DND-41 (cell line): ENCODE measurements around the gene GRAMD2A.

Experiments used
- ATAC-seq: fragments of 200-7000 bp; cut with Tn5 transposase; 3 replicates; pipeline ENCODE4 v1.9.1; 2021; ENCODE audit warnings: low read depth; ENCODE audit not compliant: insufficient read depth
- DNase-seq: peaks from one replicate; pipeline ENCODE4 v3.0.0-alpha.2; 2020
- H2AFZ ChIP-seq: 2 replicates; pipeline ENCODE4 v1.6.0; 2012; ENCODE audit warnings: low read depth, low read length
- H3K27ac ChIP-seq: 2 replicates; pipeline ENCODE4 v1.5.1; 2012; ENCODE audit warnings: low read length, inconsistent platforms
- H3K27me3 ChIP-seq: fragments of 200-600 bp; sonication (generic); 2 replicates; pipeline ENCODE4 v1.6.0; 2012; ENCODE audit warnings: low read length, mild to moderate bottlenecking, inconsistent platforms; ENCODE audit not compliant: insufficient read depth, poor library complexity
- H3K36me3 ChIP-seq: 2 replicates; pipeline ENCODE4 v1.5.1; 2012; ENCODE audit warnings: low read length, inconsistent platforms; ENCODE audit not compliant: insufficient read depth
- H3K4me1 ChIP-seq: 2 replicates; pipeline ENCODE4 v1.5.1; 2012; ENCODE audit warnings: mild to moderate bottlenecking, low read length; ENCODE audit not compliant: insufficient read depth
- H3K4me2 ChIP-seq: 2 replicates; pipeline ENCODE4 v1.6.0; 2012; ENCODE audit warnings: mild to moderate bottlenecking, moderate library complexity, low read length, inconsistent platforms; ENCODE audit not compliant: insufficient read depth
- H3K4me3 ChIP-seq, 2 experiments: fragments of 200-600 bp in 1 of 2; shearing (Covaris generic) in 1 of 2; 2 replicates each; pipeline ENCODE4 v1.5.1; 2012 to 2016; ENCODE audit warnings: inconsistent platforms in 2 of 2, low read length in 2 of 2, mild to moderate bottlenecking in 2 of 2, low read depth in 1 of 2, moderate library complexity in 1 of 2
- H3K79me2 ChIP-seq: 2 replicates; pipeline ENCODE4 v1.6.0; 2012; ENCODE audit warnings: low read length, inconsistent platforms; ENCODE audit not compliant: insufficient read depth
- H3K9ac ChIP-seq: 2 replicates; pipeline ENCODE4 v1.6.0; 2012; ENCODE audit warnings: low read depth, mild to moderate bottlenecking, inconsistent platforms, low read length, moderate library complexity
- H3K9me3 ChIP-seq: 2 replicates; pipeline ENCODE4 v1.5.1; 2012; ENCODE audit warnings: low read length, moderate library complexity, mild to moderate bottlenecking, inconsistent platforms; ENCODE audit not compliant: insufficient read depth, severe bottlenecking
- H4K20me1 ChIP-seq: 2 replicates; pipeline ENCODE4 v1.6.0; 2012; ENCODE audit warnings: low read length; ENCODE audit not compliant: insufficient read depth
- EZH2 ChIP-seq: IDR thresholded peaks from 3 replicates; pipeline ENCODE4 v1.6.1; 2012; ENCODE audit warnings: borderline replicate concordance, low read depth, mild to moderate bottlenecking, moderate library complexity, low read length, inconsistent platforms; ENCODE audit not compliant: severe bottlenecking
- TF ChIP-seq, protein P1 (sequence below): IDR thresholded peaks from 2 replicates; pipeline ENCODE4 v1.5.1; 2012; ENCODE audit warnings: borderline replicate concordance, low read length, moderate library complexity, mild to moderate bottlenecking; ENCODE audit not compliant: poor library complexity, severe bottlenecking; ENCODE audit errors: extremely low read depth

The GRAMD2A gene

DNA sequence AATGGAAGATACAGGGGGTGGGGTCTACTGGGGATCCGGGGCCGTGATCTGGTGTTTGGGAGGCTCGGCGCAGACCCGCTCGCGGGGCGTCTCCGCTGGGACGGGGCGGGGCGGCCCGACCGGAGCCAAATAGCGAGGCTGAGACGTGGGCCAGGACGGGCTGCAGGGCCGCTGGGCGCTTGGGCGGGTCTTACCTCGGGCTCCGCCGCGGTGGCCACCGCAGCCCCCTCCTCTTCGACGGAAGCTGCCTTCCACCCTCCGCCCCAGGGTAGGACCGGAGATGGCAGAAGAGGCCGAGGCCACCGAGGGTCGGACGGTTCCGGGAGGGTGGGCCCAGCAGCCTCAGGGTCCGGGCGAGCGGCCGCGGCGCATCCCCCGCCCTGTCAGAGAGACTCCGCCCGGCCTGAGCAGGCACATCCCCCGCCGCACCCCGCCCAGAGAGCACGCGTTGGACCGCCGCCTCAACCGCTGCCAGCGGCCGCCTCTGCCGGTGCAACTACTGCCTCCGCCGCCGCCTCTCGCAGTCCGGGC is 80.0 kb downstream of the GRAMD2A start:
- Histone ChIP-seq H2AFZ (peak overlapping the region; percentile 87), H3K4me3 (peak overlapping the region; percentile 59 to 73)

DNA sequence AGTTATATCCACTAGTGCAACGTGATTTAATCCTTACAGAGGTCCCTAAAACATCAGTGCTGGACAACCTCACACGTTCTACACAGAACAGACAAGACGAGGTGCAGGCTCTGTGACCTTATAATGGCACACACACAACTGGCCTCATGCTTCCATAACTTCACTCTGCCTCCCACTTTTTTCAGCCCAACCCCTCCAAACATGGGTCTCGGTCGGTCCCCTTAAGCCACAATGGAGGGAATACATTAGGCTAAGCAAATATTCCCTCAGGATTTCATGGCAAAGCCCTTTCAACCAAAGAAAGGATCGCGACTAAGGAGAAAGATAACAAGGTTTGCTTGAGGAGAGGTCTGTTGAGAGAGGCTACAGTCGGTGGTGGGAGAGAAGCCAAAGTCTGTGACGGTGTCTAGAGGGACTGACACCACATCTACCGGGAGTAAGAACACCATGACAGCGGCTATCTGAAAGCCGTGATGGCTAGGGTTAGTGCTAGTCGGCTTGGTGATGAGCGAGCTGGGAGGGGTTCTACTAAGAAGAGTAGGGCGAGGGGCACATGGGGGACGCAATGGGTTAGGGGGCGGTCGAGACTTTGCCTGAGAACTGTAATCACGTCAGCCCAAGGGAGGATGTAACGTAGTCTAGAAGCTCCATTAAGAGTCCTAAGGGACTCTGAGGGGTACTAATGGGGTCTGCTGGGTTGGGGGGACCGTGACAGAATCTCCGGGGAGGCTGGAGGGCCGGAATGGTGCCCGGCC is 80.7 kb downstream of the GRAMD2A start:
- no peaks in the 10 kb centered on the region for H3K27me3 ChIP-seq
- H2AFZ ChIP-seq, result peak overlapping the region; percentile 87
- no peaks in the 10 kb centered on the region for H3K36me3 ChIP-seq
- H3K4me1 ChIP-seq, result peaks cover 31% of the 10 kb centered on the region
- H4K20me1 ChIP-seq, result peaks cover 9% of the 10 kb centered on the region
- peak overlapping the region; percentile 75 for H3K9ac ChIP-seq
- peak; percentile 31 for ATAC-seq
- H3K4me2 ChIP-seq, result peak overlapping the region; percentile 95
- no peak for DNase-seq
- H3K27ac ChIP-seq, result peak overlapping the region; percentile 65; the same call in 1 of the 2 replicates
- TF ChIP-seq, protein P1, sequence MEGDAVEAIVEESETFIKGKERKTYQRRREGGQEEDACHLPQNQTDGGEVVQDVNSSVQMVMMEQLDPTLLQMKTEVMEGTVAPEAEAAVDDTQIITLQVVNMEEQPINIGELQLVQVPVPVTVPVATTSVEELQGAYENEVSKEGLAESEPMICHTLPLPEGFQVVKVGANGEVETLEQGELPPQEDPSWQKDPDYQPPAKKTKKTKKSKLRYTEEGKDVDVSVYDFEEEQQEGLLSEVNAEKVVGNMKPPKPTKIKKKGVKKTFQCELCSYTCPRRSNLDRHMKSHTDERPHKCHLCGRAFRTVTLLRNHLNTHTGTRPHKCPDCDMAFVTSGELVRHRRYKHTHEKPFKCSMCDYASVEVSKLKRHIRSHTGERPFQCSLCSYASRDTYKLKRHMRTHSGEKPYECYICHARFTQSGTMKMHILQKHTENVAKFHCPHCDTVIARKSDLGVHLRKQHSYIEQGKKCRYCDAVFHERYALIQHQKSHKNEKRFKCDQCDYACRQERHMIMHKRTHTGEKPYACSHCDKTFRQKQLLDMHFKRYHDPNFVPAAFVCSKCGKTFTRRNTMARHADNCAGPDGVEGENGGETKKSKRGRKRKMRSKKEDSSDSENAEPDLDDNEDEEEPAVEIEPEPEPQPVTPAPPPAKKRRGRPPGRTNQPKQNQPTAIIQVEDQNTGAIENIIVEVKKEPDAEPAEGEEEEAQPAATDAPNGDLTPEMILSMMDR, result no peak
- no peak for TF ChIP-seq EZH2
- peaks cover 44% of the 10 kb centered on the region for H3K79me2 ChIP-seq
- peak overlapping the region; percentile 59 to 73 for H3K4me3 ChIP-seq
- no peaks in the 10 kb centered on the region for H3K9me3 ChIP-seq

More for the DNA sequence above, 80.0 kb downstream of the GRAMD2A start:
- peaks cover 31% of the 10 kb centered on the region for H3K4me1 ChIP-seq
- H3K27ac ChIP-seq, result peak overlapping the region; percentile 65
- DNase-seq, result peak; percentile 58
- H3K9ac ChIP-seq, result peak overlapping the region; percentile 75
- no peaks in the 10 kb centered on the region for H3K36me3 ChIP-seq
- peak overlapping the region; percentile 95 for H3K4me2 ChIP-seq
- peaks cover 9% of the 10 kb centered on the region for H4K20me1 ChIP-seq
- H3K79me2 ChIP-seq, result peaks cover 41% of the 10 kb centered on the region
- peak; percentile 68 for ATAC-seq
- H3K9me3 ChIP-seq, result no peaks in the 10 kb centered on the region
- TF ChIP-seq EZH2, result no peak
- TF ChIP-seq, protein P1, result no peak
- no peaks in the 10 kb centered on the region for H3K27me3 ChIP-seq

DNA sequence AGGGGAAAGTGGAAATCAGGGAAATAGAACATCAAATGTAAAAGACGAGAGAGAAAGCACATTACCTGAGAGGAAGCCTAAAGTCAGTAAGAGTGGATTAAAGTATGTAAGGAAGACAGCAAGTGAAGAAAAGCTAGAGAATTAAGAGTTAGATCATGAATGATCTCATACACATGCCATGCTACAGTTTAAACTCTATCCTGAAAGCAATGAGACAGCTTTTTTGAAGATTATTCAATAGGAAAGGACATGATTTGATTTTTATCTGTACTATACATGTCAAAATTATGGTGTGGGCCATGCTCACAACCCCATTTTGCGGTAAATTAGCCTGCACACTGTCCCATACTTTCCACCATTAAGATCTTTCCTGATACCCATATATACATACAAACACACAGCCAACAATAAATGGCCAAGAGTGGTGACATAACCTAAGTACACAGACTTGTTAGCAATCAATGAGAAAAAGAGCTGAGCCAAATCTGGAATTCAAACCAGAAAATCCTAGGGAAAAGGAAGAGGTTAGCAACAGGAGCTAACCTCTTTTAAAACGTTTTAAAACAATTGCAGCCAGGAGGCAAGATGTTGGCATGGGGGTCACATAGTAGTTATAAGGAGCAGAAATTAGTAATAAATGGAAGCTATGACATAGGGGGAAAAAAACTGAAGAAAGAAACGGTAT is 84.1 kb downstream of the GRAMD2A start:
- no peak overlapping the region for H3K4me3 ChIP-seq
- no peak overlapping the region for H3K4me2 ChIP-seq
- H4K20me1 ChIP-seq, result peaks cover 9% of the 10 kb centered on the region
- no peak for DNase-seq
- no peaks in the 10 kb centered on the region for H3K9me3 ChIP-seq
- H3K79me2 ChIP-seq, result peaks cover 40% of the 10 kb centered on the region
- H3K27ac ChIP-seq, result no peak overlapping the region
- no peak for TF ChIP-seq EZH2
- TF ChIP-seq, protein P1, result no peak
- H3K36me3 ChIP-seq, result no peaks in the 10 kb centered on the region
- H3K9ac ChIP-seq, result no peak overlapping the region
- H3K4me1 ChIP-seq, result peaks cover 20% of the 10 kb centered on the region
- H3K27me3 ChIP-seq, result no peaks in the 10 kb centered on the region
- ATAC-seq, result no peak
- H2AFZ ChIP-seq, result no peak overlapping the region
